Stomach (tissue), 9 donors: Measurements from ENCODE around the gene RNF11. TPM values are rescaled to one million over a fixed set of nuclear protein-coding genes. Genes with fewer than 3 reads are reported as not detected.
A peak's percentile ranks its signal among the peaks of the same experiment; 100 is the strongest.

Experiments
- DNase-seq, 2 donors: peaks; one replicate each; pipeline versions ENCODE4 v3.0.0 to v3.0.0-alpha.2; 2013 to 2019
- H3K27ac ChIP-seq, 5 donors: fragments of 200-600 bp in 4 of 5; sonication (generic) in 4 of 5; one replicate each; pipeline ENCODE4 v1.5.1; 2013 to 2019; ENCODE audit warnings: mild to moderate bottlenecking in 1 of 5, moderate library complexity in 1 of 5
- H3K27me3 ChIP-seq, 3 donors: fragments of 200-600 bp; sonication (generic); one replicate each; pipeline ENCODE4 v1.5.1; 2017 to 2019; ENCODE audit warnings: mixed run types in 1 of 3
- H3K36me3 ChIP-seq, 4 donors: fragments of 200-600 bp; sonication (generic); 1 replicate in 3 of 4; 2 replicates in 1 of 4; pipeline ENCODE4 v1.5.1; 2016 to 2019
- H3K4me1 ChIP-seq, 4 donors: fragments of 200-600 bp; sonication (generic); one replicate each; pipeline ENCODE4 v1.5.1; 2016 to 2019
- H3K4me3 ChIP-seq, 4 donors: fragments of 200-600 bp; sonication (generic) in 3 of 4; one replicate each; pipeline ENCODE4 v1.5.1; 2016 to 2019; ENCODE audit warnings: mild to moderate bottlenecking in 1 of 4
- H3K9me3 ChIP-seq, 4 donors: fragments of 200-600 bp; sonication (generic); one replicate each; pipeline ENCODE4 v1.5.1; 2016 to 2019
- CTCF ChIP-seq, 7 experiments: fragments of 450-650 bp in 4 of 7; fragments of 200-600 bp in 3 of 7; sonication (generic) in 3 of 7; IDR thresholded peaks; one replicate each; pipeline ENCODE4 v1.5.1; 2016 to 2019; ENCODE audit warnings: antibody characterized with exemption in 7 of 7, control low read depth in 2 of 7, mild to moderate bottlenecking in 1 of 7
- EP300 ChIP-seq: sonication (generic); formaldehyde crosslinking; IDR thresholded peaks from one replicate; pipeline ENCODE4 v1.6.1; 2017; ENCODE audit warnings: antibody characterized with exemption
- POLR2A ChIP-seq, 4 donors: fragments of 450-650 bp; IDR thresholded peaks; one replicate each; pipeline ENCODE4 v1.6.1; 2016; ENCODE audit warnings: antibody characterized with exemption in 4 of 4, control low read depth in 2 of 4, mild to moderate bottlenecking in 1 of 4, moderate library complexity in 1 of 4
- POLR2AphosphoS5 ChIP-seq, 3 donors: sonication (generic); formaldehyde crosslinking; IDR thresholded peaks; one replicate each; pipeline ENCODE4 v1.6.1; 2016; ENCODE audit warnings: antibody characterized with exemption in 3 of 3
- WGBS, 5 donors: extraction: QIAGEN DNeasy Blood & Tissue Kit in 3 of 5; methylation state at CpG; one replicate each; pipeline versions ENCODE4 v1.1.5 to v1.1.7; 2013 to 2018; 5-methylcytosine and 5-hydroxymethylcytosine counted together
- intact Hi-C: fragments of 100-400 bp; cut with DNase I; formaldehyde crosslinking; loops from one replicate; pipeline ENCODE4 v1.15.1; 2023; ENCODE audit warnings: low total_unique reads
- polyA plus RNA-seq, 3 donors: library from polyadenylated mRNA; stranded (reverse); fragments of 200-250 nt; gene quantifications; one replicate each; pipeline ENCODE4 v1.2.3, GENCODE V29; 2013
- total RNA-seq, 5 donors: library from RNA; depleted of rRNA; stranded (reverse); fragments of >200 nt; gene quantifications; one replicate each; pipeline versions ENCODE4 v1.1.0 to v1.2.3, GENCODE V29; 2014 to 2016
- donor health status: healthy with polysubstance abuse.
- donor health status: Bipolar disorder and iron deficiency.
- donor health status: healthy.

The RNF11 gene
- total and polyA plus RNA-seq, 8 donors, result 34.6 to 120 (median 74.4) TPM

GRCh38 chr1:51252366-51252765 lies 16.3 kb downstream of the RNF11 start:
- WGBS, 5 donors, result 93 to 98% (median 94%) methylated on average over 6 of the region's 6 CpGs
- TF ChIP-seq POLR2A (IDR thresholded peaks at IDR 0.05), result no peak
- TF ChIP-seq POLR2AphosphoS5 (IDR thresholded peaks at IDR 0.05), result no peak
- TF ChIP-seq EP300, result no peak
- no peak for TF ChIP-seq CTCF (IDR thresholded peaks at IDR 0.05)

GRCh38 chr1:51253691-51254090 lies 17.6 kb downstream of the RNF11 start:
- H3K4me3 ChIP-seq, result no peak overlapping the region
- H3K9me3 ChIP-seq, result no peaks in the 10 kb centered on the region
- H3K27ac ChIP-seq, result no peak overlapping the region
- no peaks in the 10 kb centered on the region for H3K36me3 ChIP-seq
- 79 to 90% (median 87%) methylated on average over 5 of the region's 5 CpGs for WGBS, 5 donors
- no peak for DNase-seq
- H3K4me1 ChIP-seq, result peaks cover 6 to 66% (median 27%) of the 10 kb centered on the region in 4 donors
- H3K27me3 ChIP-seq, result no peaks in the 10 kb centered on the region
- intact Hi-C loops, result no loop called here
- no peak for TF ChIP-seq POLR2A (IDR thresholded peaks at IDR 0.05)

More at GRCh38 chr1:51252366-51252765, 16.3 kb downstream of the RNF11 start:
- Histone ChIP-seq H3K36me3 (no peaks in the 10 kb centered on the region), H3K4me1 (peaks cover 0 to 65% (median 27%) of the 10 kb centered on the region in 4 donors), H3K27me3 (no peaks in the 10 kb centered on the region), H3K9me3 (no peaks in the 10 kb centered on the region), H3K4me3 (no peak overlapping the region), H3K27ac (no peak overlapping the region)
- DNase-seq, result no peak
- intact Hi-C loops, result no loop called here

- Histone ChIP-seq H3K27ac (no peak overlapping the region), H3K27me3 (no peaks in the 10 kb centered on the region), H3K4me1 (peaks cover 6 to 68% (median 32%) of the 10 kb centered on the region in 4 donors), H3K9me3 (no peaks in the 10 kb centered on the region), H3K36me3 (no peaks in the 10 kb centered on the region), H3K4me3 (no peak overlapping the region)
- no peak for TF ChIP-seq EP300
- TF ChIP-seq POLR2A (IDR thresholded peaks at IDR 0.05), result no peak
- TF ChIP-seq POLR2AphosphoS5 (IDR thresholded peaks at IDR 0.05), result no peak
- no peak for TF ChIP-seq CTCF (IDR thresholded peaks at IDR 0.05)
- intact Hi-C loops, result no loop called here
- 63 to 79% (median 74%) methylated on average over 3 of the region's 3 CpGs for WGBS, 5 donors
- no peak for DNase-seq
These were observed 19.3 kb downstream of the RNF11 start for GRCh38 chr1:51255331-51255730.

GRCh38 chr1:51263147-51263877 lies 27.2 kb downstream of the RNF11 start:
- Histone ChIP-seq H3K4me3 (no peak overlapping the region), H3K27me3 (no peaks in the 10 kb centered on the region), H3K27ac (no peak overlapping the region), H3K9me3 (no peaks in the 10 kb centered on the region), H3K36me3 (no peaks in the 10 kb centered on the region), H3K4me1 (peaks cover 7 to 98% (median 69%) of the 10 kb centered on the region in 4 donors)
- WGBS, 5 donors, result 85 to 93% (median 87%) methylated on average over 4 of the region's 4 CpGs
- TF ChIP-seq POLR2A (IDR thresholded peaks at IDR 0.05), result no peak
- TF ChIP-seq EP300, result no peak
- TF ChIP-seq POLR2AphosphoS5 (IDR thresholded peaks at IDR 0.05), result no peak
- TF ChIP-seq CTCF (IDR thresholded peaks at IDR 0.05), result no peak
- intact Hi-C loops, result no loop called here
- DNase-seq, result no peak

GRCh38 chr1:51264451-51264850 lies 28.4 kb downstream of the RNF11 start:
- H3K36me3 ChIP-seq, result no peaks in the 10 kb centered on the region
- peaks cover 7 to 98% (median 63%) of the 10 kb centered on the region in 4 donors for H3K4me1 ChIP-seq
- H3K27me3 ChIP-seq, result no peaks in the 10 kb centered on the region
- no peak overlapping the region for H3K4me3 ChIP-seq
- peak in 1 of 2 donors; percentile 43 for DNase-seq
- no peaks in the 10 kb centered on the region for H3K9me3 ChIP-seq
- peak overlapping the region in 3 of 5 donors; percentile 7 to 34 (median 22) for H3K27ac ChIP-seq
- TF ChIP-seq POLR2A (IDR thresholded peaks at IDR 0.05) (no peak), CTCF (IDR thresholded peaks at IDR 0.05) (no peak), POLR2AphosphoS5 (IDR thresholded peaks at IDR 0.05) (peak in 1 of 3 donors; percentile 10), EP300 (no peak)
- intact Hi-C loops, result no loop called here
- 42 to 47% (median 44%) methylated on average over 3 of the region's 3 CpGs for WGBS, 5 donors
